ENCODE data around the gene P2RY1.

The P2RY1 gene

GRCh38 chr3:152885076-152885475 lies 50.1 kb downstream of the P2RY1 start:
- no peak for DNase-seq (ENCODE audit: low read depth, low spot score)
- no peak overlapping the region for H3K4me3 ChIP-seq (ENCODE audit: low read depth, low read length)
- in situ Hi-C loops (cut with HindIII; ENCODE audit: low sequenced_read_pairs), result no loop called here
- TF ChIP-seq CTCF (IDR thresholded peaks at IDR 0.05; ENCODE audit: low read depth, low read length), result no peak
